ENCODE measurements around the gene RGS17.
A peak's percentile ranks its signal among the peaks of the same experiment; 100 is the strongest.
"Not testable (repeated sequence)": the region's sequence is repeated elsewhere in the genome, so short reads cannot be mapped to it uniquely, and the experiment has no call there.

The RGS17 gene

GRCh38 chr6:153028286-153028685 is 102.8 kb downstream of the RGS17 start:
- DNase-seq, result no peak

DNA sequence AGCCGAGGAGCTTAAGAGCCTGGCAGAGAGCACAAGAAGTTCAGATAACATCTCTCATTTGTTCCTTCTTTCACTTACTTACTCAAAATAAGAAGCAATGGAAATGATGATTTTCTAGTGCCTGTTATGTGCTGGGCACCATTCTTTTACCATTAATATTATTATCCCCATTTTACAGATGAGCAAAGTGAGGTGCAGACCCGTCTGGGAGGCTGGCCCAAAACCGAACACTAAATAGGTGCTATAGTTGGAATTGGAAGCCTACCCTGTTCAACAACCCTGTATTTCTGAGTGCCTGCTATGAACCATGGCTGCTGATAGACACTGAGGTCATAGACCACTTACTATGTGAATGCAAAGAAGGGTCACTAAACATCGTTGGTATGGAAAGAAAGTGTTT is 103.6 kb downstream of the RGS17 start:
- DNase-seq, result no peak

- DNase-seq, result no peak
Measured at GRCh38 chr6:153024709-153025017, 106.4 kb downstream of the RGS17 start.

DNA sequence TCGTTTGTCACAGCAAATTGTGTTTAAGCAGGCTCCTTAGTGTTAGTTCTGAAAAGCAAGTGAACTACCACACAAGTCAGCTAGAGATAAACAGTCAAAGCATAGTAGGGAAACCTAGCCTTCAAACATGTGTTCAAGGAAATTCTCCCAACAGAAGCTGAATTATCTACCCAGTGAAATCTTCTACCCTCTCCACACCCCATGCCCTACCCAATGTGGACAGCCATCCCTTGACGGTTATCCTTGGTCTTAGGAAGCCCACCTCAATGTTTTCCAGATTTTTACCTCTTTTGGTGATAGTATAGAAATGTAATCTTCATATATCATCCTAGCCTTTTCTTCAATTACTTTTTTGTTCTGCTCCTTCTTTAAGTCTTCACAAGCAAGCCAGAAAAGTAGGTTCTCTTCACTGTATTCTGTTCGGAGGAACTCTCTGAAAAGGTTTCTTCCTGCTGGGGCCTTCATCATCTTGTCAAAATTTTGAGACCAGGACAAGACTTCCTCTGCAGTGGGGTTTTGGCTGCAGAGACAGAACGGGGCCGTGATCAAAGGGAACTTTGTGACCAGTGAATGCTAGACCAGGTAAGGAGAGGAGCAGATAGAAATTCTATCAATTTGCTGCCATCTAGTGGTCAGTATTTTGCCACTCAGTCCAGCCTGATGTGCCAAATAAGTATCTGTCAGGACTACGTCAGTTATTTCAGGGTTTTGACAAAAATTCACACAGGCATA is 106.9 kb downstream of the RGS17 start:
- peak; percentile 70 to 83 (median 81) for DNase-seq

- DNase-seq, result no peak
Measured at GRCh38 chr6:153018355-153018754, 112.7 kb downstream of the RGS17 start.

- no peak for DNase-seq
Measured at GRCh38 chr6:153016846-153017245, 114.2 kb downstream of the RGS17 start.

DNA sequence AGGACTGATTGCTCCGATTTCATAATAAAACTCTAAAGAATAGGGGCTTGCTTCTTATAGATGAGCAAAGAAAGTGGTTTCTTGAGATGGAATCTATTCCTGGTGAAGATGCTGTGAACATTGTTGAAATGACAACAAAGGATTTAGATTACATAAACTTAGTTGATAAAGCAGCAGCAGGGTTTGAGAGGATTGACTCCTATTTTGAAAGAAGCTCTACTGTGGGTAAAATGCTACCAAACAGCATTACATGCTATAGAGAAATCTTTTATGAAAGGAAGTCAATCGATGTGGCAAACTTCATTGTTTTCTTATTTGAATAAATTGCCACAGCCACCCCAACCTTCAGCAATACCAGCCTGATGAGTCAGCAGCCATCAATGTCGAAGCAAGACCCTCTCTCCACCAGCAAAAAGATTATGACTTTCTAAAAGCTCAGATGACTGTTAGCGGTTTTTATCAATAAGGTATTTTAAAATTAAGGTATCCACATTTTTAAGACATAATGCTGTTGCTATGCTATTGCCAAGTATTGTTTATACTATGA is 115.9 kb downstream of the RGS17 start:
- no peak for DNase-seq

DNA sequence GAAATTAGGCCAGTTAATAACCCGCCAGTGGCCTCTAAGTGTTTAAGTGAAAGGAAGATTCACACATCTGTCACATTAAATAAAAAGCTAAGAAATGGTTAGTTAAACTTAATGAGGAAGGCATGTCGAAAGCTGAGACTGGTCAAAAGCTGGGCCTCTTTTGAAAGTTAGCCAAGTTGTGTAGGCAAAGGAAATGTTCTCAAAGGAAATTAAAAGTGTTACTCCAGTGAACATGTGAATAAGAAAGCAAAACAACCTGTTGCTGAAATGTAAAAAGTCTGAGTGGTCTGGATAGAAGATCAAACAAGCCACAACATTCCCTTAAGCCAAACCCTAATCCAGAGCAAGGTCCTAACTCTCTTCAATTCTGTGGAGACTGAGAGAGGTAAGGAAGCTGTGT is 117.6 kb downstream of the RGS17 start:
- DNase-seq, result no peak

DNA sequence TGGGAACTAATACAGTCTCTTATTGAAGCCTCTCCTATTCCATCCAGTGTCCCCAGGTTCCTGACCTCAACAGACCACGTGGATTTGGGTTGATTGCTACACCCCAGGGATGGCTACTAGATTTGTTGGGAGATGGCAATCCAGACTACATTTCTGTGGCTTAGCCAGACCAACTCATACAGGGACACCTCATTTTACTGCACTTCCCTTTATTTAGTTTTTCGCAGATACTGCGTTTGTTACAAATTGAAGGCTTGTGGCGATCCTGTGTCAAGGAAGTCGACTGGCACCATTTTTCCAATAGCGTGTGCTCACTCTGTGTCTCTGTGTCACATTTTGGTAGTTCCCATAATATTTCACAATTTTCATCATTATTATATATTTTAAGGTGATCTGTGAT is 118.2 kb downstream of the RGS17 start:
- no peak for DNase-seq

DNA sequence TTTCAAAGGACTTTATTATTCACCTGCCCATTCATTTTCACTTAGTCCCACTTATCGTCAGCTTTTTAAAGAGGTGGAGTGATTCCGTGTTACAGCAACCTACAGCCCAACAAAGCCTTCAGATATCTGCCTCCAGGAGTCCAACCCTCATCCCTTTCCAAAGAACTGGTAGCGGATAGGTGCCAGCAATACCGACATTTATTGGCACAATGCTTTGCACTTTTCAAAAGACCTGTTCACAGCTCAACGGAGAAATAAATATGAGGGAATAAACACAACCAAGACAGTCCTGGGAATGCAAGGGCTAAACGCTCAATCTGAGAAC is 127.8 kb downstream of the RGS17 start:
- DNase-seq, result no peak

DNA sequence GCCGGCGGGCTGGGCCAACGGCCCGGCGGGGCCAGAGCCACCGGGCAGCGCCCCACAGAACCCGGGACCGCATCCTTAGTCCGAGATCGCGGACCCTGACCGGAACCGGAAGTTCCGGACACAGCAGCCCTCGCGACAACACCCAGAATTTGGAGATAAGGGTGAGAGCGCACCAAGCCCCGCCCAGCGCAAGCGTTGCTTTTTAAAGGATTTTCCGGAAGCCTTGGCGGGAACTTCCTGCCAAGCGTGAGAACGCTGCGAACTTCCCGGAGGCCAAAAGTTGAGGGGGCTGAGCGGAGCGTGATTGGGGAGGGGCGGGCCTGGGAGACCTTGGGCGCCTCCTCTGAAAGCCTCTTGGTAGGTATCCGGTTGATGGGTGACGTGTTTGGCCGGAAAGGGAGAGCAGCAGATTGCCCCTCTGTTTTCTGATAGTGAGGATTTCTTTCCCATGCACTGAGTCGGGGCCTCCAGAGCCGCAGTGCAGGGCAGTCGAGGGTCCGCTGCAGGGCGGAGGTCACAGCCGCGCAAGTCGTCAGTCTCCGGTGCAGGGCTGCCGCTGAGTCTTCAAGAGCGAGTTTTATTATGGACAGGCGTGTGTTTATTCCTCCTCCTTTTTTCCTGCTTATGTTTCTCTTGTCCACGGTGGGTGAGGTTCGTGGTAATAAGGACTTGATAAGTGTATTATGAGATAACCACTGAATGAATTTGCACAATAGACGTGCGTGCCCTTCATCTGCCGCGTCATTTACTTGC is 128.3 kb downstream of the RGS17 start, which contains the start of gene MTRF1L:
MTRF1L (minus strand) TSS at position 97 of the 753 bp plus-strand sequence; CDS start at position 73, 24 bp downstream.
- peak; percentile 96 to 98 (median 98) for DNase-seq

DNA sequence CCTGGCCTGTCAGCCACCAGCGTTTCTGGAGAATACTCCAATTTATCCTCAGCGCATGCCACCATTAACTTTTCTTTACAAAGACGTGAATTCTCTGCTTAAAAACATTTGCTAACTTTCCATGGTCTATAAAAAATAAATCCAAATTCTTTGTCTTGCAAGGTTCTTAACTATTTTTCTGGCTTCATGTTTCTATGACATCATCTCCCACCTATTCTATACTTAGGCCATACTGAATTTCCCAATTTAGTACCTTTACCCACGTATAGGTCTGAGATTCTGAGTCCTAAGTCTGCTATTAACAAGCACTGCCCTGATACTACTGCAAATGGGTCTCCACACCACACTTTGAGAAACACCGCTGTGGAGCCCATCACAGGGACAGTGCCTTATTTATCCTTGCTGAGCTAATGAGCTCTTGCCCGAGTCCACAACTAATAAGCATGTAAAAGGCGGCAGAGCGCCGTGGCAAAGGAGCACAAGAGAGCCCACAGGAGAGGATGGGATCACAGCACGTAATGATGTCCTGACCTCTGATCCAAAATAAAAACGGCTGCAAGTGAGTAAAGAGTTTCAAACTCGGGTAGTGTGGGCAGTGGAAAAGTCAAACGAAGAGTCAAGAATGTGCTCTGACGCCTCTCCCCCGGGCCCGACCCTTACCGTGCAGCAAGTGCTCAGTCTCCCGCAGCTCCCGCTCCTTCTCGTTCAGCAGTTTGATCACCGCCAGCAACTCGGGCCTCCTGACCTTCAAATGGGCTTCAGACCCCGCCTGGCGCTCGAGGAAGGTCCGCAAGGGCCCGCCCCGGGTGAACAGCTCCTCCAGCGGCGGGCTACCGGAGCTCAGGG is 129.1 kb downstream of the RGS17 start:
- peak in 1 of 3 donors; percentile 19 for DNase-seq

- not testable (repeated sequence) for DNase-seq
Measured at GRCh38 chr6:153000790-153001189, 130.3 kb downstream of the RGS17 start.

- DNase-seq, result no peak
Measured at GRCh38 chr6:153000243-153000642, 130.8 kb downstream of the RGS17 start.

- not testable (repeated sequence) for DNase-seq
Measured at GRCh38 chr6:152999538-152999937, 131.5 kb downstream of the RGS17 start.

DNA sequence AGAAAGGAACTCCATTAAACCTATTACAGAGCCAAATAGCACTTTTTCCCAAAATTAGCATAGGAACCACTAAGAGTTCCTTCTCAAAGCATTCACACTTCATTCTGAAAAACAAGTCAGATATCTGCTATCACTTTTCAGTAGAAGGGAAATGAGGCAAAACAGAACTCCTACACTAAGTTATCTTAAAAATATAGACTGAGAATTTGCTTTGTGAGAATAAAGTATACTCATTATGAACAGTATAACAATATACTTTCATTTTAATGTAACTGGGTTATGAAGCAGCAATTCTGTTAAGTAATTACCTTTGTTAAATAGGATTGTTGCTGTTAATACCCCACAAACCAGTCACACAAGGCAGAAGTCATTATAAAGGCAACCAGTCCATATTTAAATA is 137.2 kb downstream of the RGS17 start:
- DNase-seq, result no peak

DNA sequence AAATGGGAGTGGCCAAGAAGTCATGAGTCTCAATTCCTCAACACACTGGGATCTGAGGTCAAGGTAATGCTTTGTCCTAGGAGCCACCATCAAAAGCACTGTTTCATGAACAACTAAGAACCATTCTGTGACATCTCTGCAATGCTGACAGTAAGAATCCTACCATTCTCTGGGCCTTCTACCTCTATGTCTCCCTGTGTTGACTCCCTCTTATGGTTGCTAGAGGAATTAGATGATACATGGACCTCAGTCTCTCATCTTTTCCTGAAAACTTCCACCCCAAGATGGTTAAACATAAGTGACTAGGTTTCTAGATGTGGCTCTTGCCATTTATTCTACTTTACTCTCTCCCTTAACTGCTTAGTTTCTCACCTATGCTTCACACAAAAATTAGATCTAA is 137.7 kb downstream of the RGS17 start:
- no peak for DNase-seq

- DNase-seq, result no peak
Measured at GRCh38 chr6:152986978-152987377, 144.1 kb downstream of the RGS17 start.

GRCh38 chr6:152985300-152985699 is 145.8 kb downstream of the RGS17 start:
- DNase-seq, result not testable (repeated sequence)

- peak in 1 of 3 donors; percentile 22 for DNase-seq
Measured at GRCh38 chr6:152984513-152984872, 146.6 kb downstream of the RGS17 start.

GRCh38 chr6:152983637-152984512 is 147.2 kb downstream of the RGS17 start:
- peak; percentile 97 to 98 (median 98) for DNase-seq

DNA sequence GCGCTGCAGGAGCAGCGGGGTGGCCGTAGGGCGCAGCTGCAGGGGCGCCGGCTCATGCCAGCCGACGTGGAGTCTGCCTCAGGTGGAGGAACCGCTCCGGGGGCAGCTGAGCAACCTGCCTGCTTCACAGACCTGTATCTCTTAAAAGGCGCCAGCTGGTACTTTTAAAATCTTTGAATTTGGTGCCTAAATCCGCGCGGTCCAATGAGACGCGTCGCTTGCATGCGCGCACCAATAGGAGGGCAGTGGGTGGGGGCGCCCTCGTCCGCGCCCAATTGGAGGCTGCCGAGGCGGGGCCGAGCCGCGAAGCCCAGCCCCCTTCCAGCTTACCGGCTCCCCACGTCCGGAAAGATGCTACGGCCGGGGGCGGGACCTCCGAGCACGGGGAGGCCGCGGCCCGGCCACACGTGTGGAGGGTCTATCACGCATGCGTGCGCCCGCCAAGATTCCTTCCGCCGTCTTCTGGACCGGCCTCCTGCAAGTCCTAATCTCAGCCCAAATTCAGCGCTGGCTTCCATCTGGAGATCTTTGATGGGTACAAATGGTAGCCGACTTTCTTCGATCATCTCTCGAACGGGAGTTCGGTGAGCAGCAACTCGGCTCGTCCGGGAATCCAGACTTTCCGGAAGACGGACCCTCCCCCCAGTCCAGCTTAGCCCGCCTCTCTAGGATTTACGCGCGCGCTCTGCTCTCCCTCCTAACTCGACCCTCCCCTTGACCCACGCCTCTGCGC is 148.0 kb downstream of the RGS17 start, which contains the start of gene FBXO5:
FBXO5 (minus strand) TSS at position 138 of the 733 bp plus-strand sequence; CDS start at position 56, 82 bp downstream.
- DNase-seq, result peak; percentile 98 to 100 (median 99)
